GM19463 (cell line): ENCODE results near the gene EFNA4.

Experiments used
- ATAC-seq: cut with Tn5 transposase; IDR thresholded peaks from one replicate; pipeline ENCODE4 v1.9.1; 2021; ENCODE audit warnings: mild to moderate bottlenecking, moderate library complexity; ENCODE audit not compliant: unreplicated experiment

EFNA4 gene

GRCh38 chr1:155051342-155051776, 12.2 kb upstream of the EFNA4 start:
- ATAC-seq = peak; percentile 6

DNA sequence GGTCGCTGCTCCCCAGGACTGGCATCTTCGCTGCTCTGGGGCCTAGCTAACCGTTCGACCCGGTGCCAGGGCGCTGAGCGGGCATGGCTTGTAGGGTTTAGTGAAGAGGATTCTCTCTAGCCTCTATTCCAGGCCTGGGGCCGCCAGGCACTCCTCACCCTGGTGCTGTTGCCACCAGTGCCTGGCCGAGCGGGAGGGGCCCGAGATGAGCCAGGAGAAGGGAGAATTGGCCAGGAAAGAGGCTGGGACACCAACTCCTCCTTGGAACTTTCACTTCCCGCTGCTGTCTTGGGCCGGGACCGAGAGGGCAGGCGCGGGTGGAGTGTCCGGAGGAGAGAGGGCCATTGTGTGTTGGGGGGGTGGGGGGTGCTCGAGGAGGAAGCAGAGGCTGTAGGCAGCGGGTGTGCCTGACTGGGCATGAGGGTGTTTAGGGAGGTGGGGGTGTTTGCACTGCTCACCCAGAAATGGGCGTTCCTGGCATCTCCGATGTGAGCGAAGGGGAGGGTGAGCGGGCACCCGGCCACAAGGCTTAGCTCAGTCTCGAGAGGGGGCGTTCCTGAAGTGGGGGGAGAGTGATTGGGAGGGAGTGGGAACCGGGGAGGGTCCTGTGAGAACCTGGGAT, 11.7 kb upstream of the EFNA4 start:
- no peak for ATAC-seq

DNA sequence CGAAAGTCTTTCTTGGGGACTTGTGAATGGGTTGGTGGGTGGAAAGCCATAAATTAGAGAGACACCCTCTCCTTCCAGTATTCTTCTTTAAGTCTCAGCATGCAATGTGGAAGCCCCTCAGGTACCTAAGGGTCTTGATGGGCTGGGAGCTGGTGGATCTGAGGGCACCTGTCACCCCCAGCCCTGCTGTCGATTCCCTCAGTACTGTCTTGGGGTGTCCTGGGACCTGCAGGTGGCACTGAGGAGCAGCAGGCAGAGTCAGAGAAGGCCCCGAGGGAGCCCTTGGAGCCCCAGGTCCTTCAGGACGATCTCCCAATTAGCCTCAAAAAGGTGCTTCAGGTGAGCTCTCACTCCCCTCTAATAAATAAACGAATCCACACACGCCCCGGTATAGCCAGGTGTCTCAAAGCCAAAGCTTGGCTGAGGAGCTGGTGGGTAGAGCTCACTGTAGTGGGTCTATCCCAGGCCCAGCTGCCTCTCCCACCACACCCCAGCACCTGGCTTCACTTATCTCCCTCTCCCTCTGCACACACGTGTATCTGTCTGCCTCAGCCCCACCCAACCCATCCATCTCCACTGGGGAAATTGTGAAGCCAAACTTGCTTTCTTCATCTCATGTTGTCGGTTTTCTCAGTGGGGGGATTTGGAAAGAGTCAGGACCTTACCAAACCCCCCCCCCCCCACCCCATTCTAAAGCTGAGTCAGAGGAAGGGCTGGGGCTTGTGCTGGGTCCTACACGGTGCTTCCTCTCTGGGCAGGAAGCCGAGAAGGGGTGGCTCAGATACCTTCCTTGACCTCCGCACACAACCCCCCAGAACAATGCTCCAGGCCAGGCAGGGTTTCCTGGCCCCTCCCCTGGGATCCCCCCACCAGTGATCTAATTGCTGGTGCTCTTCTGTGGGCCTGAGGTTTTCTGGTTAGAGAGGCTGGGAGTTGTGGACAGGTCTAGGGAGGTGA, 10.8 kb upstream of the EFNA4 start:
- ATAC-seq = no peak

DNA sequence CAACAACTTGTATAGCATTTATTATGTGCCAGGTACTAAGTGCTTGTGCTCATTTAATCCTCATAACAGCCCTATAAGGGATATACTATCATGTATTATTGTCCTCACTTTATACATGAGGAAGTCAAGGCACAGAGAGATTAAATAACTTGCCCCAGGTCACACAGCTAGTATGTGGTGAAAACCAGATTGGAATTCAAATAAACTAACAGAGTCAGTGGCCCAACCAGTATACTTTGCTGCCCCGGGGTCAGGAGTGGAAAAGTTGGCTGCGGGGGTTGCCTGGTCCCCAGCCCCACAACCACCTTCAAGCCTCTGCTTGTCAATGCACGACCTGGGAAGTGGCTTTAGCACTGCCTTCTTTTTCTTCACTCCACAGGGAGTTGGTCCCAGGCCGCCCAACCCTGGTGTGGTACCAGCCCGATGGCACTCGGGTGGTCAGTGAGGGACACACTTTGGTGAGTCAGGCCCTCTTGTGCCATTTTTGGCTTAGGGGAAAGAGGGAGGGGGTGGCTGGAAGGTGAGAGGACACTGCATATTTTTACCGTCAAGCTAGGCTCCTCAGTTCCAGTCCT, 9.9 kb upstream of the EFNA4 start:
- no peak for ATAC-seq

DNA sequence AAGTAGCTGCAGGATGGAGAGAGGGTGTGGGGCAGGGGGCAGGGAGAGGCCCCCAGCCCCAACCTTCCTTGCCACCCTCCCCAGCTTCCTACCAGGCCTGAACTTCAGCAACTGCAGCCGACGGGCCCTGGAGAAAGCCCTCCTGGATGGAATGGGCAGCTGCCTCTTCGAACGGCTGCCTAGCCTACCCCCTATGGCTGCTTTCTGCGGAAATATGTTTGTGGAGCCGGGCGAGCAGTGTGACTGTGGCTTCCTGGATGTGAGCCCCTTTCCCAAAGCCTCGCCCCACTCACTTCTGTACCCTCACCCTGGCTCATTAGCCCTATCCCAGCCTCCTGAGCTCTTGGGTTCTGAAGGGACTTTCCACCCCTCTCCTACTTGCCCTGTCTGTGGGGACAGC, 6.4 kb upstream of the EFNA4 start:
- no peak for ATAC-seq

- ATAC-seq = no peak
Observed at GRCh38 chr1:155057788-155058211, 5.7 kb upstream of the EFNA4 start.

DNA sequence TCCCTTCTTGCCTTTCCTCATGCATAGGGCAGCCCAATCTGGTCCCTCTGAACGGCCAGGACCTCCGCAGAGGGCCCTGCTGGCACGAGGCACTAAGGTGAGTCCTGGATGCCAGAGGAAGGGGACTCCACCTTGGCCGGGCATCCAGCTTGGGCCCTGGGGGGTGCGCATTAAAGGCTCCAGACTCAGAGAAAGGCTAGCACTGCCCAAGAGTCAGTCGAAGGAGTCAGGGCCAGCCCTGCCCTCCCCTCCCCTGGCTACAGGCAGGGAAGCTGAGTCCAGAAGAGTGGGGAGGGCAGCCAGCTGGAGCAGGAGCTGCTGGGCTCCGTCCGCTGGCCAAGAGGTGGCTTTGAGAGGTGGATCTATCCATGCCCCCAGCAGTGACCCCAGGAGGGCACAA, 2.8 kb upstream of the EFNA4 start:
- no peak for ATAC-seq

DNA sequence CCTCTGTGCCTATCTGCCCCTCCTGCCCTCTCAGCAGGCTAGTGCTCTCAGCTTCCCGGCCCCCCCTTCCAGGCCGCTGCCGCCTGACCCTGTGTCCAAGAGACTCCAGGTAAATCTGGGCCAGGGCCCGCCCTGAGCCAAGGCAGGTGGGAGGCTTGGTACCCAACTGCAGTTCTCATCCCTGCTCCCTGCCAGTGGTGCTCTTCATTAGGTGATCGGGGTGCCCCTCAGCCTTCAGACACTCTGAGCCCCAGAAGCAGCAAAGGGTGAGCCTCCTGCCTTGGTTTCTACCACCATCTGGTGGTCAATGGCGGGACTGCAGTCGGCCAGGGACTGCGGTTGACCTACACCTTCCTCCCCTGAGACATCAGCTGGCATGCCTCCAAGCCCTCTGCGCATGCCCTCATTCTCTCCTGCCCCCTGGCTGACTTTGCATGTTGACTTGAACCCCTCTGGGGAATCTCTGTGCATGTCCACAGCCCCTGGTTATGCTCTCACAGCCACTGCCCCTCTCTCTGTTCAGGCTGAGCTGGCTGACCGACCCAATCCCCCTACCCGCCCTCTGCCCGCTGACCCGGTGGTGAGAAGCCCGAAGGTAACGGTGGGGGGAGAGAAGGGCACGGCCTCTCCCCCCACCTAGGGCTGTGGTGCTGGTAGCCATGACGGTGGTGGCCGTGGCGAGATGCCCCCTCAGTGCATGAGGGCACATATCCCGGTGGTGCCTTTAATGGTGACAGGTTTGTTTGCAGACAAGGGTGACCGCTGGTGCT, 2.0 kb upstream of the EFNA4 start:
- peak; percentile 40 for ATAC-seq

GRCh38 chr1:155062151-155062686, 1.3 kb upstream of the EFNA4 start:
- ATAC-seq = no peak

GRCh38 chr1:155062702-155063411, 683 bp upstream of the EFNA4 start:
- no peak for ATAC-seq

- ATAC-seq = no peak
Observed at GRCh38 chr1:155064111-155064831, 731 bp downstream of the EFNA4 start.

DNA sequence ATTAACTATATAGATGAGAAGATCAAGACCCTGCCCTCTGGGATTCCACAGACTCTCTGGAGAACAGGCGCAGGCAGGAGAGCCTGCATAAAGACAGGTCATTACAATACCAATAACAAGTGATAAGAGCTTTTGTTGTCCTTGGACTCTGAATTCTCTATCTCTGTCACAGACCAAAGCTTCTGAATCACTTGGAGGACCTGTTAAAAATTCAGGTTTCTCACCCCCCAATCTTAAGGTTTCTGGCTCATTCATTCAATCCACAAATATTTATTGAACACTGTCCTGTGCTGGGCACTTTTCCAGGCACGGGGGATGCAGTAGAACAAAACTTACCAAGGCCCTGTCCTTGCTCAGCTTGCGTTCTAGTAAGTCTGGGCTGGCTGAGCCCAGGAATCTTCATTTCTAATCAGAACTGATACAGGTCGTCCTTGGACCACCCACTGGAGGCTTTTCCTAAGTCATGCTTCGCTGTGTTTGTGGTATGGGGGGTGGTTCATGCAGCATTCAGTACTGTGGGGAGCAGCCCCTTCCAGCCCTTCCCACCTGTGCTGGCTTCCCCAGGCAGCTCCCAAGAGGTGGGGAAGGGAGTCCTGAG, 1.4 kb downstream of the EFNA4 start:
- no peak for ATAC-seq

DNA sequence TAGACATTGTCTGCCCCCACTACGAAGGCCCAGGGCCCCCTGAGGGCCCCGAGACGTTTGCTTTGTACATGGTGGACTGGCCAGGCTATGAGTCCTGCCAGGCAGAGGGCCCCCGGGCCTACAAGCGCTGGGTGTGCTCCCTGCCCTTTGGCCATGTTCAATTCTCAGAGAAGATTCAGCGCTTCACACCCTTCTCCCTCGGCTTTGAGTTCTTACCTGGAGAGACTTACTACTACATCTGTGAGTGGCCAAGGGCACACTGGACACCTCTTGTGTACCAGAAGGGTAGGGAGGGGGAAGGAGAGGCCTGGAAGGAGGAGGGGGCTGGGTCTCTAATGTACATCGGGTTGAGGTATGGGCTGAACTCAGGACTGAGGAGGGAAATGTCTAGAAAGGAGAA, 3.2 kb downstream of the EFNA4 start:
- ATAC-seq = no peak

- ATAC-seq = no peak
Observed at GRCh38 chr1:155068599-155068998, 5.1 kb downstream of the EFNA4 start.

DNA sequence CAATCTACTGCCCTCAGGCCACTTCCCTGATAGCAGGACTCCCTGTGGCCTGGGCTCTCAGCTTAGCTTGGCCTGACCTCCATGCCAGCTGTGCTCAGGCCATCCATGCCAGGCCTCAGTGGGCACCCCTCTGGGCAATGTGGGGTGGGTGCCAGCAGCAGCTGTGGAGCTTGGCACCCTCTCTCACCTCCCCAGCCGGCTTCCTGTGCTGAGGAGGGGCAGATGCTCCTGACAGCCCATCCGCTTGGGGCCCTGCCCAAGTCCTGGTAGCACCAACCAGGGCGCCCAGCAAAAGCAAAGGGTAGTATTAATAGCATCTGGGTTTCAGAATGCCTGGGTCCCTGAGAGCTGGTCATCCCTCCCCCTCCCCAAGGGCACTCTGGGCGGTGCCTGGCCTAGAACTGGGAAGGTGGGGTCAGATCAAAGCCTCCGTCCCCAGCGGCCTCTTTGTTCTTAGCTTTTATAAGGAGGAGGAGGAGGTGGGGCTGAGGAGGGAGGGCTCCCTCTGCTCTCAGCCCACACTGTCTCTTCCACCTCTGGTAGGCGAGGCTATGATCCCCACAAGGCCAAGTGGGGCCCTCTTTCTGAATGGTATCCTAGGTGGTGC, 6.1 kb downstream of the EFNA4 start:
- no peak for ATAC-seq

DNA sequence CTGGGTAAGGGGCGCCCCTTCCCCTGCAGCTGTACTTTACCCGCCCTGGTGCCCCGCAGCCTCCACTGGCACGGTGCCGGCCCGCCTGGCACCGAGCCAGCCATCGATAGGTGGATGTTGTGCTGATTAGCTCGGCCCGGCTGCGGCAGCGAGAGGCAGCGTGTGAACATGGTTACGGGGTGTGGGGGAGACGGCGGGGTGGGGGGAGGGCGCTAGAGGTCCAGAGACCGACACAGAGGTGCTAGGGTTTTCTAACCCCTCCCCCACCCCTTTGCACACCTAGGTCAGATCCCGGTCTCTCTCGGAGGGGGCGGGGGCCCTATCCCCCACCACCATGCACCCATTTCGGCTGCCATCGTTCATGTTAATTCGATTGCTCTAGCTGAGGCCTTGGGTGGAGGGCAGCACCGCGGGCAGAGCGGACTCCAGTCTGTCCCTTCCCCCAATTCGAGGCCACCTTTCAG, 6.7 kb downstream of the EFNA4 start:
- no peak for ATAC-seq

GRCh38 chr1:155070721-155071569, 7.4 kb downstream of the EFNA4 start:
- ATAC-seq = peak; percentile 75

GRCh38 chr1:155071701-155072100, 8.2 kb downstream of the EFNA4 start:
- ATAC-seq = no peak
